BE2C (cell line): ENCODE results near the gene ZNRD2.
A peak's percentile ranks its signal among the peaks of the same experiment; 100 is the strongest.

Source experiments
- DNase-seq: peaks from one replicate; pipeline ENCODE4 v3.0.0-alpha.2; 2020
- H3K27me3 ChIP-seq: fragments of 250-450 bp; sonication (Bioruptor Pico); 2 replicates; pipeline ENCODE4 v1.5.1; 2020; ENCODE audit warnings: mild to moderate bottlenecking
- H3K36me3 ChIP-seq: fragments of 250-450 bp; sonication (Bioruptor Pico); 2 replicates; pipeline ENCODE4 v1.5.1; 2020; ENCODE audit warnings: mild to moderate bottlenecking
- H3K4me1 ChIP-seq: fragments of 250-450 bp; sonication (Bioruptor Pico); 2 replicates; pipeline ENCODE4 v1.5.1; 2020
- H3K4me3 ChIP-seq: 2 replicates; pipeline ENCODE4 v1.5.1; 2011; ENCODE audit warnings: low read depth, low read length
- H3K9me3 ChIP-seq: fragments of 250-450 bp; sonication (Bioruptor Pico); 2 replicates; pipeline ENCODE4 v1.5.1; 2020
- CTCF ChIP-seq: IDR thresholded peaks from 2 replicates; pipeline ENCODE4 v1.5.1; 2012; ENCODE audit warnings: mild to moderate bottlenecking, low read depth, low read length

Gene ZNRD2

DNA sequence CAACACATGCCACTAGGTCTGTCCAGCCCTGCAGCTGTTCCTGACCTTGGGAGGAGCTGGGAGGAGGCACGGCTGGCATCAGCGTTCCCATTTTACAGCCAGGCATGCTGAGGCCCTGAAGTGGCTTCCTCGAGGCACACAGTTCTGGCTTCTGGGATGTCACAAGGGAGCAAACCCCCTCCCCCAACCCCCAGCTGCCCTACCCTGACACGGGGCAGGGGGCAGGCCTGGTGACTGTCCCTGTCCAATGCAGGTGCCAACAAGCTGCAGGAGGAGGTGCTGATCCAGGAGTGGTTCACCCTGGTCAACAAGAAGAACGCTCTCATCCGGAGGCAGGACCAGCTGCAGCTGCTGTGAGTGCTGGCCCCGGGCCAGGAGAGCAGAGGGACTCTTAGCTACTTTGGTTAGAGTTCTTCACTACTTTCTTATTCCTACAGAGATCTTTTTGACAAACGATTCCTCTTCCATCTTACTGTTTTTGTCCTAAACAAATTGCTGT is 20.0 kb downstream of the ZNRD2 start:
- no peak for TF ChIP-seq CTCF
- peak; percentile 41 for DNase-seq
- no peaks in the 10 kb centered on the region for H3K9me3 ChIP-seq
- H3K36me3 ChIP-seq, result no peaks in the 10 kb centered on the region
- no peak overlapping the region for H3K4me3 ChIP-seq
- no peaks in the 10 kb centered on the region for H3K27me3 ChIP-seq
- no peaks in the 10 kb centered on the region for H3K4me1 ChIP-seq

GRCh38 chr11:65591939-65592857 is 21.9 kb downstream of the ZNRD2 start:
- H3K9me3 ChIP-seq, result no peaks in the 10 kb centered on the region
- no peak overlapping the region for H3K4me3 ChIP-seq
- no peaks in the 10 kb centered on the region for H3K36me3 ChIP-seq
- DNase-seq, result no peak
- no peak for TF ChIP-seq CTCF
- no peaks in the 10 kb centered on the region for H3K27me3 ChIP-seq
- no peaks in the 10 kb centered on the region for H3K4me1 ChIP-seq

DNA sequence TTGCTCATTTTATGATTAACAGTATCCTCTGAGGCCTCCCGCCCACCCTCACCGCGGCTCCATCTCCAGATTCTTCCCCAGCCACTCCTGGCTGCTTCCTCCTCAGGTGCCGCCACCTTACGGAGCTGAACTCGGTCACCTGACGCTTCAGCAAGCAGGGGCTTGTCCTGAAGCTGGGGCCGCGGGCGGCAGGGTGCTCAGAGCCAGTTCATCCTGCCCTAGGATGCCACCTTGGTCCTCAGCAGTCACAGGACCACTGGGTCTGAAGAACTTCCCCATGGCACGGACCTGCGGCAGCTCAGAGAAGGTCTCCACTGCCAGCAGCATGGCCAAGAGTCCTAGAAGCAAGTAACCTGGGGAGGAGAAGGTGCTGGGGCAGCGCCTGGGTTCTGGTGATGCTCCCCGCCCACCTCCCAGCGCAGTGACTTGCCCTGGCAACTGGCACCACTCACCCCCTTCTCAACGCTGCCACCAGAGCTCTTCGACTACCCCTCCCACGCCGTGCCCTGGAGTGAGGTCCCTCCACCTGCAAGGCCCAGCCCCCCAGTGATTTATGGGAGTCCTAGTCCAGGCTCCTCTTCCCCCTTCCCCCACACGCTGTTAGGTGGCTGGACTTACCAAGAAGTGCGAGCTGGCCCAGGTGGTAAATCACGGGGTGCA is 22.7 kb downstream of the ZNRD2 start:
- Histone ChIP-seq H3K27me3 (no peaks in the 10 kb centered on the region), H3K36me3 (no peaks in the 10 kb centered on the region), H3K9me3 (no peaks in the 10 kb centered on the region), H3K4me3 (no peak overlapping the region), H3K4me1 (no peaks in the 10 kb centered on the region)
- no peak for TF ChIP-seq CTCF
- no peak for DNase-seq

DNA sequence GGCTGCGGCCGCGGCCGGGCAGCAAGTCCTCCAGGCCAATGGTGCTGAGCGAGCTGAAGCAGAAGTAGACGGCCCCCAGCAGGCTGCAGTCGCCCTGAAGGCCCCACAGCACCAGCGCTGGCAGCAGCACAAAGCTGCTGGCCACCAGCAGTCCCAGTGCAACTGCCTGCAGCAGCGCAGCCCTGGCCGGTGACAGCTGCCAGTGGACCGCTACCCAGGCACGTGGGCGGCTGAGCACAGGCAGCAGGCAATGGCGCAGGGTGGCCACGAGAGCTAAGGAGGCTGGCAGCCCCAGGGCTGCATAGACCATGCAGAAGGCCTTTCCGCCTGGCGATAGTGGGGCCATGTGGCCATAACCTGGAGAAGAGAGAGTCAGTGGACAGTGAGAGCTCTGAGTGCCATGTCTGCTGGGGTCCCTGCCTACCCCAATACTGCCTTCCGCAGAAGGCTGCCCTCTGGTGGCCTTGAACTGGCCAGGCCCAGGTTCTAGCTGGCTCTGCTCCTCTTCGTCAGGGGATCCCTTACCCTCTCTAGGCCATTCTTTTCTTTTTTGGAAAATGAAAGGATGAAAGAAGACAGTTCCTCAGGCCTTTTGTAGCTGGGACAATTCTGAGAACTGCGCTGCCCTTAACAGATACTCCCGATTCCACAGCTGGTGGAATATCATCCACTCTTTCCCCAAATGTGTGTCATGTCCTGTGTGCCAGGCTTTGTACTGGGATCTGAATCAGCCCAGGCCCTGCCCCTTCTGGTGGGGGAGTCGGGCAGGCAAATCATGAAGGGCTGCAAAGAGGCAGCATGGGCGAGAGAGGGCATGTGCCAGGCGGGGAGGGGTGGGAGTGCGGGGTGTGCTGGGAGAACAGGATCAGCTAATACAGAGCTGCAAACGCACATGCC is 23.5 kb downstream of the ZNRD2 start:
- Histone ChIP-seq H3K4me3 (no peak overlapping the region), H3K27me3 (no peaks in the 10 kb centered on the region), H3K4me1 (no peaks in the 10 kb centered on the region), H3K36me3 (no peaks in the 10 kb centered on the region), H3K9me3 (no peaks in the 10 kb centered on the region)
- peak; percentile 64 for DNase-seq
- peak; percentile 66 for TF ChIP-seq CTCF

DNA sequence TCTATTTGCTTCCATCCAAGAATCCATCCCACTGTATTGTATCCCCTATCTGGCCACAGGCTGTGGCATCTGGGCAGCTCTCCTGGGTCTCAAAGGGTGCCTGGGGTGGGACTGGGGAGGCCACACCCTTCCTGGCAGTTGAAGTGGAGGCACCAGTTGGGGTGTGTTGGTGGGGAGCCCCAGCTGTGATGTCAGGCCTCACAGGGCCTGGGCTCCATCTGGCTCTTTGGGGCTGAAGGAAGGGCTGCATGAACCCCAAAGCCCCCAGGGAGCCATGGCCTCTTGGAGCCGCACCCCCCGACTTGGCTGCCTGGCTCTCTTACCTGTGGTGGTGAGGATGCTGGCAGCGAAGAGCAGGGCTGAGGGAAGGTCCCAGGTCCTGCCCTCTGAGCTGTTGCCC is 24.9 kb downstream of the ZNRD2 start:
- Histone ChIP-seq H3K4me1 (no peaks in the 10 kb centered on the region), H3K4me3 (no peak overlapping the region), H3K27me3 (no peaks in the 10 kb centered on the region), H3K36me3 (no peaks in the 10 kb centered on the region), H3K9me3 (no peaks in the 10 kb centered on the region)
- no peak for DNase-seq
- no peak for TF ChIP-seq CTCF
